ENCODE measurements around the gene ZFHX3. TPM values are rescaled to one million over a fixed set of nuclear protein-coding genes. Genes with fewer than 3 reads are reported as not detected.

The ZFHX3 gene
- total RNA-seq, 1 experiment from 2014 or later, result 1.5 TPM

DNA sequence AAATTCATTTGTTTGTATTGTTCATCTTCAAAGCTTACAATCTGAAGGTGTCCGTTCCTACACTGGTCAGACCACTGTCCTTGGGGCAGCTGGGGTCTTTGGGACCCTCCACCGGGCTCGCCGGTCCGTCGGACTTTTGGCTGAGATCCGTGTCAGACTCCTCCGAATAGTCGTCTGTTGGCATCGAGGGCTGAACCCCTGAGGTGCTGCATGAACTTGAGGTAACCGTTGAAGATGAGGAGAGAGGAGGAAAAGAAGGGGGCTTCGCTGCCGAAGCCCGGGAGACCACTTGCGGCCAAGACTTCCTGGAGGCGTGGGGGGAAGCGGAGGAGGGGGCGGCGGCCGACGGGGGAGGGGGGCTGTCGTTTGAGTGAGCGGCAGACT, 260.8 kb downstream of the ZFHX3 start:
- Histone ChIP-seq H2BK5ac (ENCODE audit: insufficient read length, low read length) (no peak overlapping the region), H2AFZ (ENCODE audit: low read length) (no peak overlapping the region), H3K9ac (ENCODE audit: extremely low read depth, insufficient read length, low read length) (no peak overlapping the region), H3K9me3 (ENCODE audit: control insufficient read depth, low read depth, low read length) (no peaks in the 10 kb centered on the region), H3K4me1 (ENCODE audit: insufficient read depth, low read length) (0 out of 2 replicates have a peak, but pooled peaks cover 3% of the 10 kb centered on the region), H3K4me2 (ENCODE audit: insufficient read depth, insufficient read length, low read length) (peak overlapping the region; percentile 86), H2BK20ac (ENCODE audit: low read depth, low read length, poor library complexity, severe bottlenecking) (no peak overlapping the region), H3K23me2 (ENCODE audit: insufficient read length, low read depth, low read length, poor library complexity, severe bottlenecking) (peaks cover 12% of the 10 kb centered on the region), H2BK12ac (ENCODE audit: insufficient read length, low read depth, low read length) (no peak overlapping the region), H4K91ac (ENCODE audit: insufficient read length, low read depth, low read length) (no peak overlapping the region), H2BK120ac (ENCODE audit: low read depth, low read length, poor library complexity, severe bottlenecking) (no peak overlapping the region), H3T11ph (ENCODE audit: low read length) (no peak overlapping the region), H3K14ac (ENCODE audit: insufficient read depth, low read length) (no peak overlapping the region), H3K56ac (ENCODE audit: insufficient read length, low read depth, low read length) (no peak overlapping the region), H4K8ac (replicated peaks; ENCODE audit: insufficient read length, low read depth, low read length) (no peak overlapping the region), H3K4ac (ENCODE audit: low read depth, low read length) (no peak overlapping the region), H3K27me3 (ENCODE audit: insufficient read depth, low read length) (no peaks in the 10 kb centered on the region), H3K79me2 (ENCODE audit: insufficient read depth, low read length) (no peaks in the 10 kb centered on the region), H3K23ac (ENCODE audit: insufficient read length, low read depth, low read length) (no peak overlapping the region), H3K79me1 (ENCODE audit: insufficient read depth, low read depth, low read length, poor library complexity, severe bottlenecking) (no peaks in the 10 kb centered on the region), H3K18ac (ENCODE audit: insufficient read length, low read depth, low read length) (no peak overlapping the region), H3K27ac (ENCODE audit: insufficient read length, low read depth, low read length) (no peak overlapping the region), H4K20me1 (ENCODE audit: control insufficient read depth, insufficient read depth, insufficient read length) (no peaks in the 10 kb centered on the region), H2AK5ac (ENCODE audit: insufficient read length, low read length) (no peak overlapping the region), H4K5ac (ENCODE audit: insufficient read length, low read depth, low read length) (no peak overlapping the region), H2BK15ac (ENCODE audit: low read depth, low read length) (no peak overlapping the region)
- Mint-ChIP-seq H3K27ac (peak overlapping the region in 1 of 3 experiments; percentile 27; a peak in 1 of 7 replicates), H3K4me3 (peak overlapping the region; percentile 78 to 90), H3K27me3 (ENCODE audit: low read depth) (peaks cover 33% of the 10 kb centered on the region), H3K9me3 (peaks cover 0 to 3% of the 10 kb centered on the region in 2 experiments; a peak in 2 of 5 replicates), H3K4me1 (peaks cover 33 to 34% of the 10 kb centered on the region in 2 experiments), H3K36me3 (ENCODE audit: insufficient read depth in 1 of 3, low read depth in 3 of 3) (peaks cover 0 to 9% (median 0%) of the 10 kb centered on the region in 3 experiments; a peak in 2 of 7 replicates)
- TF ChIP-seq, protein P1, sequence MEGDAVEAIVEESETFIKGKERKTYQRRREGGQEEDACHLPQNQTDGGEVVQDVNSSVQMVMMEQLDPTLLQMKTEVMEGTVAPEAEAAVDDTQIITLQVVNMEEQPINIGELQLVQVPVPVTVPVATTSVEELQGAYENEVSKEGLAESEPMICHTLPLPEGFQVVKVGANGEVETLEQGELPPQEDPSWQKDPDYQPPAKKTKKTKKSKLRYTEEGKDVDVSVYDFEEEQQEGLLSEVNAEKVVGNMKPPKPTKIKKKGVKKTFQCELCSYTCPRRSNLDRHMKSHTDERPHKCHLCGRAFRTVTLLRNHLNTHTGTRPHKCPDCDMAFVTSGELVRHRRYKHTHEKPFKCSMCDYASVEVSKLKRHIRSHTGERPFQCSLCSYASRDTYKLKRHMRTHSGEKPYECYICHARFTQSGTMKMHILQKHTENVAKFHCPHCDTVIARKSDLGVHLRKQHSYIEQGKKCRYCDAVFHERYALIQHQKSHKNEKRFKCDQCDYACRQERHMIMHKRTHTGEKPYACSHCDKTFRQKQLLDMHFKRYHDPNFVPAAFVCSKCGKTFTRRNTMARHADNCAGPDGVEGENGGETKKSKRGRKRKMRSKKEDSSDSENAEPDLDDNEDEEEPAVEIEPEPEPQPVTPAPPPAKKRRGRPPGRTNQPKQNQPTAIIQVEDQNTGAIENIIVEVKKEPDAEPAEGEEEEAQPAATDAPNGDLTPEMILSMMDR (conservative IDR thresholded peaks at IDR 0.05), result no peak
- DNase-seq, result no peak
- WGBS (ENCODE audit: extremely low coverage, insufficient read length, low lambda C conversion rate), result no CpG with 5 or more reads among the region's 23 CpGs

All from H9 (cell line).